Skeletal muscle satellite cell (primary cell): ENCODE data around the gene HNF1B.

Source experiments
- H3K27me3 ChIP-seq: 2 replicates; pipeline ENCODE4 v1.7.0; 2013; ENCODE audit warnings: low read length; ENCODE audit not compliant: control insufficient read depth, insufficient read depth
- H3K36me3 ChIP-seq: 2 replicates; pipeline ENCODE4 v1.7.0; 2013; ENCODE audit warnings: mild to moderate bottlenecking, control low read depth, low read length; ENCODE audit not compliant: insufficient read depth
- H3K4me1 ChIP-seq: 2 replicates; pipeline ENCODE4 v1.7.0; 2013; ENCODE audit warnings: low read length; ENCODE audit not compliant: control insufficient read depth, insufficient read depth
- H3K4me2 ChIP-seq: 2 replicates; pipeline ENCODE4 v1.7.0; 2013; ENCODE audit warnings: mild to moderate bottlenecking, low read length
- H3K4me3 ChIP-seq: 2 replicates; pipeline ENCODE4 v1.7.0; 2013; ENCODE audit warnings: low read length
- H3K9ac ChIP-seq: 2 replicates; pipeline ENCODE4 v1.7.0; 2013; ENCODE audit warnings: mild to moderate bottlenecking, low read depth, low read length, moderate library complexity
- H3K9me3 ChIP-seq: replicated peaks from 2 replicates; pipeline ENCODE4 v1.7.0; 2013; ENCODE audit warnings: mild to moderate bottlenecking, control low read depth, low read length

Gene HNF1B

DNA sequence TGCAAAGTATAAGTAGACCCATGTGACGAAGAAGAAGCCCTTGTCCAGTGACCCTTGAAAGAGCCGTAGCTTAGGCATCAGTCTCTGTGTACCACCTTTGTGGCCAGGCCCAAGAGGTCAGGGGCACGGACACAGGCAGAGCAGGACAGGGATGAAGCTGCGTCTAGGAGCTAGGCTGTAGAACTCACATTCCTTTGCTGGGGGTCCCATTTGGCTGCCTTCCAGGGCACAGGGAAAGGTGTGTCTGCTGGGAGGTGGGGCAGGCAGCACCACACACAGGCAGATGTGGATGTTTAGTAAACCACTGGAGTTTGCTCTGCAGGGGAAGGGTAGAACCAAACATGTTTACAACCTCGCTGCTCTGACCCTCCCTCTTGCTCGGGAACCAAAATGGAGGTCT lies 33.7 kb downstream of the HNF1B start:
- Histone ChIP-seq H3K27me3 (peaks cover 47% of the 10 kb centered on the region), H3K4me1 (no peaks in the 10 kb centered on the region), H3K4me2 (no peak overlapping the region)

DNA sequence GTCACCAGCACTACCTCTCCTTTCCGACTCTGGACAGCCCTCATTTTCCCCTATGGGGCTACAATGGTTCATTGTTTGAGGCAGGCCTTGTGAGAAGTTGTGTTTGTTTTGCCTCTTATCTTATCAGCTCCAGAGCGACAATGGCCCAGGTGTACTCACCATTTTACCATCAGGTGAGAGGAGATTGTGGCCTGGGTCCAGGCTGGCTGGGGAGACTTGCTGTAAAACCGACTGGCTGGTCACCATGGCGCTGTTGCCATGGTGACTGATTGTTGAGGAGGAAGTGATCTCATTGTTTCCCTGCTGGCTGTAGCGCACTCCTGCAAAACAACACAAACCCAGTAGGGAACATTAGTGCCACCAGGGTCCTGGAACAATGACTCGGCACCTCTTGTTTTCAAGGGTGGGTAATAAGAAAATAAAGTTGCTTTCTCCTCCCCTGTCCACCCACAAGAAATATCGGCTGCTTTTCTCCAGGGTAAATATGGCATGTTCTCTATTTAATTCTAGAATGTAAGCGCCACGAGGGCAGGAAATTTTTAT lies 34.4 kb downstream of the HNF1B start:
- H3K4me3 ChIP-seq, result no peak overlapping the region
- no peaks in the 10 kb centered on the region for H3K9me3 ChIP-seq
- no peak overlapping the region for H3K9ac ChIP-seq
- peaks cover 50% of the 10 kb centered on the region for H3K27me3 ChIP-seq
- H3K4me2 ChIP-seq, result no peak overlapping the region
- no peaks in the 10 kb centered on the region for H3K4me1 ChIP-seq
- H3K36me3 ChIP-seq, result no peaks in the 10 kb centered on the region

More for the DNA sequence above, 33.7 kb downstream of the HNF1B start:
- Histone ChIP-seq H3K4me3 (no peak overlapping the region), H3K36me3 (no peaks in the 10 kb centered on the region), H3K9ac (no peak overlapping the region), H3K9me3 (no peaks in the 10 kb centered on the region)

- H3K4me1 ChIP-seq, result no peaks in the 10 kb centered on the region
- peaks cover 57% of the 10 kb centered on the region for H3K27me3 ChIP-seq
Measured at GRCh38 chr17:37708616-37709212, 36.1 kb downstream of the HNF1B start.

DNA sequence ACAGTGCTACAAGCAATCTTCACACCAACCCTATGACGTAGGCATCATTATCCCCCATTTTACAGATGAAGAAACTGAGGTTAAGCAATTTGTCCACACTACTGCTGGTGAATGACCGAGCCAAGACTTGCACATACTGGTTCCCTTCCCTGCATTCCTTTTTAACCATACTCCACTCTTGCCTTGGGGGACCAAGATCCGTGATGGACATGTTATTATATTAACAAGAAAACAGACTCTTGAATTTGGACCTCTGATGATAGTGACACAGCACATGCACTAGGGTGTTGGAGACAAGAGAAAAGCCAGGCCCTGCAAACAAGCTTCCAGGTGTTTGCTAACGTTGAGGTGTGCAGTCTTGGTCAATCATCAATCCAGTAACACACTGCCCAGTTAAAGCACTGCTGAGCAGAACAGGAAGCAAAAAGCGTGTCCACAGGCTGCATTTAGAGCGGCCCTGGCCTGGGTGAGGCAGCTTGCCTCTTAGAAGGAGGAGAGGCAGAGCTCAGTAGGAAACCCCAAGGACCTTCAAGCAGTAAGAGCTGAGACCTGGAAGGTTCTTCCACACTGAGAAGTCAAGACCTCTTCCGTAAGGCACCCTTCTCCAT lies 36.7 kb downstream of the HNF1B start:
- no peaks in the 10 kb centered on the region for H3K9me3 ChIP-seq
- no peak overlapping the region for H3K9ac ChIP-seq
- no peak overlapping the region for H3K4me2 ChIP-seq
- H3K27me3 ChIP-seq, result peaks cover 57% of the 10 kb centered on the region
- H3K4me1 ChIP-seq, result no peaks in the 10 kb centered on the region
- H3K36me3 ChIP-seq, result no peaks in the 10 kb centered on the region
- no peak overlapping the region for H3K4me3 ChIP-seq

More at GRCh38 chr17:37708616-37709212, 36.1 kb downstream of the HNF1B start:
- Histone ChIP-seq H3K4me3 (no peak overlapping the region), H3K9me3 (no peaks in the 10 kb centered on the region), H3K36me3 (no peaks in the 10 kb centered on the region), H3K4me2 (no peak overlapping the region), H3K9ac (no peak overlapping the region)

DNA sequence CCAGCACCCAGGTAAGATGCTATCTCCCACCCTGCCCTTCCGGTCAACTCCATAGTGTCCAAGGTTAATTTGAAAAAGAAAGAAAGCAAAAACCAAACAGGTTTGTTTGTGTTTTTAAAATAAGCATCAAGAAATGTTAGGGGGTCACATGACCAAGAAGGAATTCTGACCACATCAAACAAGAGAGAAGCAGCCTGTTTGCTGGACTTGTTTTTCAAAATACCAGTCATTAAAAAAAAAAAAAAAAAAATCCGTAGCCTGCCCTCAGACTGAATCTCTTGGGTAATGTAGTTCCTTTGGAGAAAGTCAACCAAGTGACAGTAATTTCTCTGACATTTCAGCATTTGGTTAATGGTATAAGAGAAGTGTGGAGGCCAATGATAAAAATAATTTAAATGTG lies 38.4 kb downstream of the HNF1B start:
- Histone ChIP-seq H3K36me3 (no peaks in the 10 kb centered on the region), H3K4me1 (peaks cover 8% of the 10 kb centered on the region), H3K4me2 (no peak overlapping the region), H3K9ac (no peak overlapping the region), H3K4me3 (no peak overlapping the region), H3K27me3 (peaks cover 59% of the 10 kb centered on the region), H3K9me3 (no peaks in the 10 kb centered on the region)

DNA sequence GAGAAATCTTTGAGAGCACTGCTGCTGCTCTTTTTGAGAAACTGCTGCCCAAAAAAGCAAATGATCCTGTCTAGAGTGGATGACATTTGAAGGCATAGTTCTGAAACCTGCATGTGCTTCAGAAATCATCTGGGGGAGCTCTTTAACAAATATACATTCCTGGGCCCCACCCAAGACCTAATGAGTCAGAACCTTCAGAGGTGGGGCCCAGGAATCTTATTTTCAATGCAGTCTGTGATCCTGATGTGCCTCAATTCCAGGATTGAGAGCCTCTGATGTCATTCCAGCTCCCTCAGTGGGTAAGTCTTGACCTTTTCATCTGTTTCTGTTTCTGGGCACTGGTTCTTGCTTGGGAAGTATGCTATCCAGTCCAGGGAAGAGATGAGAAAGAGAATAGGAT lies 42.3 kb downstream of the HNF1B start:
- Histone ChIP-seq H3K27me3 (peaks cover 56% of the 10 kb centered on the region), H3K4me2 (no peak overlapping the region), H3K9ac (no peak overlapping the region)

DNA sequence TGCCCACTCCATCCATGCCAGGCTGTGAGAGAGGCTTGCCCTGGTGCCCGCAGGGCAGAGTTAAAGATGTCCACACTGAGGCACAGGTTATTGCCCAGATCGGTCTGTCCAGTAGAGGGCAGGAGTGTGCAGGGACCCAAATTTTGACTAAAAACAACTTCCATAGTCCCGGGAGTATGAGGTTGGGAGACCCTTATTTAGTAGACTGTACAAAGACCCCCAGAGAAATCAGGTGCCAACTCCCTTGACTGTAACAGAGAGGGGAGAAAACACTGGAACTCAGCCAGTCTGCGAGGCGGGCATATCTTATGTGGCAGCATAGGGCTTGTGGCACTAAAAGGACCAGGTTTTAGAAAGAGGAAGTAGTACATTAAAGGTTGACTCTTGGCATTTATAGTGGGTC lies 43.4 kb downstream of the HNF1B start:
- Histone ChIP-seq H3K4me2 (no peak overlapping the region), H3K9ac (no peak overlapping the region), H3K27me3 (peaks cover 51% of the 10 kb centered on the region), H3K4me1 (peaks cover 8% of the 10 kb centered on the region), H3K4me3 (no peak overlapping the region), H3K36me3 (no peaks in the 10 kb centered on the region), H3K9me3 (no peaks in the 10 kb centered on the region)

More for the DNA sequence above, 42.3 kb downstream of the HNF1B start:
- Histone ChIP-seq H3K9me3 (no peaks in the 10 kb centered on the region), H3K4me3 (no peak overlapping the region), H3K36me3 (no peaks in the 10 kb centered on the region), H3K4me1 (peaks cover 8% of the 10 kb centered on the region)

- Histone ChIP-seq H3K36me3 (no peaks in the 10 kb centered on the region), H3K9ac (no peak overlapping the region), H3K9me3 (no peaks in the 10 kb centered on the region), H3K4me1 (peaks cover 8% of the 10 kb centered on the region), H3K27me3 (peaks cover 51% of the 10 kb centered on the region), H3K4me3 (no peak overlapping the region), H3K4me2 (no peak overlapping the region)
Measured at GRCh38 chr17:37700881-37701280, 44.0 kb downstream of the HNF1B start.

DNA sequence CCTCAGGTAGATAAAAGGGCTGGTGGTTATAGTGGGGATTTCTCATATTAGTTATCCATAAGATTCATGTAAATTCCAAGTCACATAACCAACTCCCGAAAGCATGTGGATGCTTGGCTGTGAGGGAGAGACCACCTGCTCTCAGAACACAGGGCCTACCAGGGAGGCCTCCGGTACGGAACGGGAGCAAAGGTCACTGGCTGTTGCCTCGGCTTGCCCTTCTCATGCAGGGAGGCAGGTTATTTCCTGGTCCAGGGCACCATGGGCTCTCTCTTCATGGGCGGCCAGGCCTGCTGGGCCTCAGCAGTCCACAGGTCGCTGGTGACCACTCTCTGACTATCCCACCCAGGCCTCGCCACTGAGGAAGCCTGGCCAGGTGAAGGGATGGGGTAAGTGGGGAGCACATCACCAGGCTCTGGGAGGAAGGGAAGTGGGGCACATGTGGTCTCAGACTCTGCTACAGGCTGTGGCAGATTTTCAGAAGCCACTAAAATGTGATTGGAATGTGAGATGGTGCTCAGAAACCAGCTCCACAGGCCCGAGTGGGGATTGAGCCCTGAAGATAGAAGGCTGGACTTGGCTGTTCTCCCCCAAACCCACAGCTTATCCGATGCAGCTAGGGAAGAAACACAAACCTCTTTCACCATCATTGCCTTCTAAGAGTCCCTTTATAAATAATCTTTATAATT lies 45.4 kb downstream of the HNF1B start:
- no peak overlapping the region for H3K4me3 ChIP-seq
- no peaks in the 10 kb centered on the region for H3K9me3 ChIP-seq
- no peak overlapping the region for H3K9ac ChIP-seq
- H3K36me3 ChIP-seq, result no peaks in the 10 kb centered on the region
- H3K4me1 ChIP-seq, result peaks cover 8% of the 10 kb centered on the region
- H3K4me2 ChIP-seq, result no peak overlapping the region
- H3K27me3 ChIP-seq, result peaks cover 40% of the 10 kb centered on the region

DNA sequence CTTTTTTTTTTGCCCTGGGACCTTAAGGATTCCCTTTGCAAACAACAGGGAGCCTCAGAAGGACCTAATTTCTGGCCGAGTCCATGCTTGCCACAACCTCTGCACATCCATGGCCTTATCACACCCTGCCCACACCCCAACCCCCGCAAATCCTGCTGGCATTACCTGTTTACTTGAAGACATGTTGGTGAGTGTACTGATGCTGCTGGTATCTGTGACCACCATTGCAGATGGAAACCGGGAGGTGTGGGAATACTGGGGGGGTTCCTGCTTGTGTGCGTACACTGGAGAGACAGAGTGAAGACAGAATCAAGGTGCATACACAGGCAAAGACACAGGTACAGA lies 46.0 kb downstream of the HNF1B start:
- peaks cover 8% of the 10 kb centered on the region for H3K4me1 ChIP-seq
- no peak overlapping the region for H3K4me2 ChIP-seq
- H3K9ac ChIP-seq, result no peak overlapping the region
- H3K9me3 ChIP-seq, result no peaks in the 10 kb centered on the region
- H3K27me3 ChIP-seq, result peaks cover 35% of the 10 kb centered on the region
- H3K36me3 ChIP-seq, result no peaks in the 10 kb centered on the region
- H3K4me3 ChIP-seq, result no peak overlapping the region

DNA sequence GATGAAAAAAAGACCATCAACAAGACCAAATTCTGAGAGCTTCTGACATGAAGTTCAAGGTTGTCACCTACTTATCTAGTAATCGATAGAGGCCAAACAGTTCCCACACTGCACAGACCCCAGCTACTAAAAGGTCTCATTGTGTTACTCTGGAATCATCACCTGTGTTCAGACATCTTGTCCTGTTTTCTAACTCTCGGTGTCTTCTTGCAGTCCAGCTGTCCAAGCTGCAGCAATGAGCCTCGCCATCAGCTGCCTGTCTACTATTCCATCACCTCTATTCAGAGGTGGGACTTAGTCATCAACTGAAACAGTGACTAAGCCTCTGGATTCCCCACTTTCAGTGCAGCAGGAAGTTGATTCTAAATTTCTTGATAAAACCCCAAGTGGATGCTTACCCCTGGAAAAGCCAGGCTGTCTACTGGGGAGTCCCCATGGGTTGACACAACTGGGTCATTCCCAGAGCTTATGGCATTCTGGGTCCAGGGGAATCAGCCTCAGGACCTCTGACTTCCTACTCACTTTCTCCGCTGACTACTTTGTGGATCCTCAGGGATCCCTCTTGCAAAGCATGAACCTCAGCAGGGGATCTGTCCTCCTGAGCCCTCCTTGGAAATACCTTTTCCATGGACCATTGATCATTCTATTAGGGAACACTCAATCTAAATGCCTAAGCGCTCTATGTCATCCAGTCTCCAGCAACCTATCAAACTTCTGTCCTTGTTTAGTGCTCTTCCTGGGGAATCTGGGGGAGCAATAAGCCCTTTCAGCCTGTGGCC lies 46.5 kb downstream of the HNF1B start:
- Histone ChIP-seq H3K4me1 (peaks cover 8% of the 10 kb centered on the region), H3K9ac (no peak overlapping the region), H3K4me2 (no peak overlapping the region), H3K4me3 (no peak overlapping the region), H3K9me3 (no peaks in the 10 kb centered on the region), H3K27me3 (peaks cover 37% of the 10 kb centered on the region), H3K36me3 (no peaks in the 10 kb centered on the region)
